GM18907 (cell line): ENCODE measurements around the gene CRNN.

Experiments used
- ATAC-seq: cut with Tn5 transposase; IDR thresholded peaks from one replicate; pipeline ENCODE4 v1.9.1; 2021; ENCODE audit warnings: mild to moderate bottlenecking, moderate library complexity; ENCODE audit not compliant: unreplicated experiment

CRNN gene

GRCh38 chr1:152413909-152414308 is at the start of gene CRNN:
Gene CRNN (minus strand): TSS chr1:152414263. CDS start chr1:152412233, 2,030 bp downstream.
- ATAC-seq, result no peak

- ATAC-seq, result no peak
Measured at GRCh38 chr1:152462636-152463035, 48.6 kb upstream of the CRNN start.

GRCh38 chr1:152461544-152461943 is 47.5 kb upstream of the CRNN start:
- ATAC-seq, result no peak

- ATAC-seq, result no peak
Measured at GRCh38 chr1:152460529-152460899, 46.5 kb upstream of the CRNN start.

DNA sequence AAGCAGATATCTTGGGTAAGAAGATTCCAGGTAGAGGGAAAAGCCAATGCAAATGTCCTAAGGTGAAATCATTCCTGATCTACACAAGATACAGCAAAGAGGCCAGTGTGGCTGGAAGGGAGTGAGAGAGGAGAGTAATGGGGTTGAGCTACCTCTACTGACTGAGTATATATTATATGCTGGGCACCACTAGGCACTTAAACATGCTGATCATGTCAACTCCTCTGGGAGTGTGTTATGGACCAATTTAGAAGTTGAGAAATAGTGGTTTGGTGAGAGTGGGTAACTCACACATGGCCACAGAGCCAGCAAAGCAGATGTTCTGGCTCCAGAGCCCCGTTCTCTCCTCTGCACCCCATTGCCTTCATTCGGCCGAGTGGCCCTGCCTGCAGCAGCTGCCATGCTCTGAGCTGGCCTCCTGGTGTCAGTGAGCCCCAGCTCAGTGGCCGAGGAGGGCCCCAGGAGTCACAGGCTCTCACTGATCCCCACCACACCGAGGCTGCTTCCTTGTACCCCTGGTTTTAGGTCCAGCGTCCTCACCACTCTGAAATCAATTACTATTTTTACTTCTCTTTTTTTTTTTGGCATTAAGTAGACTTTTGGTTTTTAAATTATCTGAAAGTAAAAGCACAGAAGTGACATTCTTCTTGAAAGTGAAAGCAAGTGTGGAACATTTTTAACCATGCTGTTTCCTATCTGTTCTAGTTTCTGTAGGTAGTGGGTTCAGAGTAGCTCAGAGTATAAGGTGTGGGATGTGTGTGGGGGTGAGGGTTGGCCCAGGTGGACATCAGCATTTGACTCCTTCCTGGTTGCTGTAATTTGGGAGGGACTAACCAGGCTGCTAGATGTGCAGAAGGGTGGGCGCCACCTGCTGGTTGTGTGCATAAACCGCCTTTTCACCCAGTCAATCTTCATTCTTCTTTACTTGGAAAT is 45.8 kb upstream of the CRNN start:
- peak; percentile 95 for ATAC-seq

- ATAC-seq, result peak; percentile 35
Measured at GRCh38 chr1:152458384-152459185, 44.5 kb upstream of the CRNN start.

DNA sequence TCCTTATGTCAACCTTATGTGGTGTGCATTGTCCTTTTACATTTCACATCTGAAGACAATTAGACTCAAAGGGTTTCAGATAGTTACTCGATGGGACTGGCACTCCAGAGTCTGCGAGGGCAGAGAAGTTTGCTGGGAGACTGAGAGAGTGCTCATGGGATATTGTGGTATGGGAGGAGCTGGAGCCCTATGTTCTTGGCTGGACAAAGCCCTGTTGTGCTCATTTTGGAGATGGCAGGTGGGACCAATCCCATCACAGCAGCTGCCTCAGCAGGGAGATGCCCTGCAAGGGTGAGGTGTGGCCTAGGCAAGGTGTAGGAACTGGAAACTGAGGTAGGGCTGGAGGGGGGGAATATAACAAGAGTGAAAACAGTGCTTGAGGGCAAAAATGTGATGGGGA is 43.5 kb upstream of the CRNN start:
- ATAC-seq, result no peak

- no peak for ATAC-seq
Measured at GRCh38 chr1:152457071-152457470, 43.0 kb upstream of the CRNN start.

DNA sequence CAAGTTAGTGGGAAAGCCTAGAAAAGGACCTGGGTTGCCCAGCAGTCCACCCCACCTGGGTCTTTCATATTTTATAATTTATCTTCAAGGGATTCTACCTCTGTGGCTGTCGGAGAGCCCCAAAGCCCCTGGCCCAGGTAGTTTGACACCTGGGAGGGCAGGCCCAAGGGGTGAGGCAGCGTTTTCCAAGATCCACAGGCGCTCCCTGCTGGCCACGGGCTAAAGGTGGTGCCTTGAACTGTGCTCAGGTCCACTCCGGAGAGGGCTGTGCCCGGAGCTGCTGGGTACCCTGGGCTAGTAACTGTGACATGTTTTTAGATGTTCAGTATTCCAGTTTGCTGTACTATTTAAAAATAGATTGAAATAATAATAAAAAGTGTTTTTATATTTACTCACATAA is 37.2 kb upstream of the CRNN start:
- ATAC-seq, result no peak

DNA sequence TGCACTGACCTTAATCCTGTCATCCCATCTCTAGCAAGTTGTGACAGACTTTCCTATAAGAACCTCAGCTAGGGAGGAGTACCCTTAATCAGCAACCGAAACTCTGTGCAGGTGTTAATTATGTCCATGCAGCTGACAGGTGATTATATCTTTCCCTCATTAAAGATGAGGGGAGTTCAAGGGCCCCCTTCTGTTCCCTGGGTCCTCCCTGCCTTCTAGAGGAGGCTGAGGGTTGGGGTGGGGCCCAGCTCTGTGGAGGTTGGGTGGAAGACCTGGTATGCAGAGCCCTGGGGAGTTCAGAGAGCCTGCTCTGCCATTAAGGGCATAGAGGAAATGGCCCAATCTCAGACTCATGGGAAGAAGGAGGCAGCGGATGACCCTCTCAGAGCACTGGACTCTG is 35.6 kb upstream of the CRNN start:
- no peak for ATAC-seq

GRCh38 chr1:152448496-152448895 is 34.4 kb upstream of the CRNN start:
- ATAC-seq, result no peak

DNA sequence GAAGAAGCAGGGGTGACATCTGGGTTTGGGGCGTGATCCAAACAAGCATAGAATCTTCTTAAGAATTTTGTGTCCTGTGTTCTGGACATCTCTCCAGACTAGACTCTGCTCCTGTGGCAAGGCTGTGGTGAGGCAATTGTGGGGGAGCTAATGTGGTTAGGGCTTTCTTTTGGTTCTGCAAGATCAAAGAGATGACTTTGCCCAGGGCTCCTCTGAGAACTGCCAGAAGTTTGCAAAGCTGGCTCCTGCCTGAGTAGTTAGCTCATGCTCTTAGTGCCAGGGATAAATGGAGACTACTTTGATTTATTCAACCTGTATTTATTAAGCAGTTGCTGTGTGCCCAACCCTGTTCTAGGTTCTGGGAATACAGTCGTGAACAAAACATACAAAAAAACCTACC is 34.0 kb upstream of the CRNN start:
- ATAC-seq, result no peak

GRCh38 chr1:152447484-152447883 is 33.4 kb upstream of the CRNN start:
- no peak for ATAC-seq

DNA sequence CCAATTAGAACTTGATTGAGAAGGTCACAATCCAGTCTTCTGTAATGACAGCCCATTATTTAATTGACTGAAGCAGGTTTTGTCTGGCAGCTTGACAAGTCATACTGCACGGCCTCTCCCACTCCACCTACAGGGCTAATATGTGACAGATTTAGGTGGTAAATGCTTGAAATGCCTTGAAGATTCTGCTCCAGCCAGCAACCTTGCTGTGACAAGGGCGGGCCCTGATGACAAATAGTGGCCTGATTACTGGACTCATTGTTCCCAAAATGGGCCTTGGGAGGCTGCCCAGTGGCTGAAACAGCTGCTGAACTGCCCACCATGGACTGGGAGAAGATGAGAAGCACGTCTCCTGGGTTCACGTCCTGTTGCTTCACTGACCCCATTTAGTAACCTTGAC is 30.0 kb upstream of the CRNN start:
- ATAC-seq, result no peak

GRCh38 chr1:152442765-152443164 is 28.7 kb upstream of the CRNN start:
- ATAC-seq, result no peak

GRCh38 chr1:152442301-152442700 is 28.2 kb upstream of the CRNN start:
- no peak for ATAC-seq

DNA sequence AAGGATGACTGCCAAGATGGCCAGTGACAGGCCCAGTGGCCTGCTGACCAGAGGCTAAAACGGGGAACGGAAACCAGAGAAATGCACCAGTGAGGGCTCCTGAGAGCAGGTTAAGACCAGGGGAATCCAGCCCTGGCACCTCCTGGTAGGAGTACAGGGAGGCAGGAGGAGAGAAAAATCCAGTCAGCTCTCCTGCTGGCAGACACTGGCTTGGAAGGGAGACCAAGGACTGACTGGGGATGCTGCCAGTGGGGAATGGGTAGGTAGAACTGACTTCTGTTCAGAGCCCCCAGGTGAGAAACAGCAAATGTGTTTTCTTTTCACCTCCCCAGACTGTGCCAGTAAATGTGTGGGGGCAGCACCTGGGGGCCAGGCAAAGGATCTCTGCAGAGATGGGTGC is 27.7 kb upstream of the CRNN start:
- ATAC-seq, result no peak

DNA sequence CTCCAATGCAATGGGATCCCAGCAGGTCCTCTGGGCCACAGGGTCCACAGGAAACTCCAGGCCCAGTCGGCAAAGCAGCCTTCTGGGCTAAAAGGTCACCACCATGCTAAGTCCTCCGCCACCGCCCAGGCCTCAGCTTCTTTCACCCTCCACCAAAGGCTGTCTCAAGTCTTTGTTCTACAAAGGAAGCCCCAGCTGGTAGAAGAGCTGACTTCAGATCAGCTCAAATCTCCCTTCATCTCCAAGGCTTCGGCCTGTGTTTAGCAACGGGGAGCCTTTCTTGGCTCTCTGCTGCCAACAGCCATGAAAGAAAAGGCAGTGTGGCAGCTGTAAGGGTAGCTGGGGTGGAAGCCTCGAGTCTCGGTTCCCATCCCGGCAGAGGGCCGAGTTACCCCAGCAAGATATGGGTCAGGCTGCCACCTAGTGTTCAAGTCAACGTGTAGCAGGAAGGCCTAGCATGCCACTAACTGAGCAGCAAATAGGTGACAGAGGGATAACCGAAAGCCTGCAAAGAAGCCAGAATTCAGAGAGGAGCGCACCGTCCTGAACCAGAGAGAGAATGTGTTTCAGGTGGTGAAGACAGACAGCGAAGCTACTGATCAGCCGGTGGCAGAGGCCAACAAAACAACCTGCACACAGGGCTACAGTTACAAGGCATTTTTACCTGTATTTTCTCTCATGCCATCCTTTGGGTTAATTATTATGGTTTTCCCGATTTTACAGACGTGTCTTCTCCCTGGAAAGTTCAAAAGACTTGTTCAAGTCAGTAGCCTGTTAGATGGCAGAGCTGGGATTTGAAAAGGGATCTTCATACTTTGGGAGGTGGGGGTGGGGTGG is 26.8 kb upstream of the CRNN start:
- ATAC-seq, result peak; percentile 96

GRCh38 chr1:152436593-152437496 is 22.8 kb upstream of the CRNN start:
- no peak for ATAC-seq

DNA sequence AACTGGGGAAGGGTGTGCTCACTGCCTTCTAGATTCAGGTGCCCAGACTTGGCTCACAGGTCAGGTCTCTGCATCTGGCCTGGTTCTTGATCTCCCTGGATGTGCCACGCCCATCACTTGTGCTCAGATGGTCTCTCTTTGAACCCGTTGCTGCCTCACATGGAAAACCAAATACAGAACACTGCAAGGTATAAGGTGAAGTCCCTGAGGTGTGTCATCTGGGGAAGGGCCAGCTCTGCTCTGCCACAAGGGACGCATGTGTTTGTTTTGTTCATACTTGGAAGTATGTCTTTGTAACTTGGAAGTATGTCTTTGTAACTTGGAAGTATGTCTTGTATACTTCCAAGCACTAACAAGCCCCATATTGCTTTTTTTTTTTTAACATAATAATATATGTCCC is 13.4 kb upstream of the CRNN start:
- ATAC-seq, result no peak
